Gastroesophageal sphincter (tissue), 4 donors: ENCODE data around the gene FAM217B. TPM values are rescaled to one million over a fixed set of nuclear protein-coding genes. Genes with fewer than 3 reads are reported as not detected.

Experiments
- ATAC-seq: fragments of 150-250 bp; one replicate; pipeline ENCODE4 v1.9.1; 2016; ENCODE audit warnings: mild to moderate bottlenecking, moderate library complexity
- H3K27ac ChIP-seq, 4 donors: fragments of 200-600 bp; sonication (generic) in 3 of 4; 1 replicate in 3 of 4; 2 replicates in 1 of 4; pipeline ENCODE4 v1.5.1; 2016 to 2019
- H3K27me3 ChIP-seq: fragments of 200-600 bp; sonication (generic); one replicate; pipeline ENCODE4 v1.5.1; 2019
- H3K36me3 ChIP-seq, 2 donors: fragments of 200-600 bp; sonication (generic); one replicate each; pipeline ENCODE4 v1.5.1; 2019; ENCODE audit warnings: control low read depth in 1 of 2
- H3K4me1 ChIP-seq, 3 donors: fragments of 200-600 bp; sonication (generic); 1 replicate in 2 of 3; 2 replicates in 1 of 3; pipeline ENCODE4 v1.5.1; 2016 to 2019; ENCODE audit warnings: control low read depth in 2 of 3
- H3K4me3 ChIP-seq, 2 donors: fragments of 200-600 bp; sonication (generic); one replicate each; pipeline ENCODE4 v1.5.1; 2019; ENCODE audit warnings: mild to moderate bottlenecking in 1 of 2, moderate library complexity in 1 of 2
- H3K9me3 ChIP-seq, 3 donors: fragments of 200-600 bp; sonication (generic); one replicate each; pipeline ENCODE4 v1.5.1; 2017 to 2019; ENCODE audit warnings: control low read depth in 2 of 3
- CTCF ChIP-seq, 4 experiments: fragments of 200-600 bp in 2 of 4; fragments of 450-650 bp in 2 of 4; sonication (generic) in 1 of 4; IDR thresholded peaks; one replicate each; pipeline ENCODE4 v1.5.1; 2017 to 2019; ENCODE audit warnings: antibody characterized with exemption in 4 of 4, mild to moderate bottlenecking in 2 of 4, moderate library complexity in 2 of 4
- EP300 ChIP-seq: sonication (generic); formaldehyde crosslinking; IDR thresholded peaks from one replicate; pipeline ENCODE4 v1.6.1; 2017; ENCODE audit warnings: antibody characterized with exemption, mild to moderate bottlenecking
- POLR2A ChIP-seq, 2 donors: fragments of 450-650 bp; IDR thresholded peaks; one replicate each; pipeline ENCODE4 v1.6.1; 2017; ENCODE audit warnings: antibody characterized with exemption in 2 of 2, mild to moderate bottlenecking in 2 of 2, moderate library complexity in 1 of 2
- POLR2AphosphoS5 ChIP-seq: sonication (generic); formaldehyde crosslinking; IDR thresholded peaks from one replicate; pipeline ENCODE4 v1.6.1; 2017; ENCODE audit warnings: antibody characterized with exemption
- WGBS, 2 donors: methylation state at CpG; one replicate each; pipeline ENCODE4 v1.1.5; 2018; ENCODE audit warnings: low coverage in 1 of 2; 5-methylcytosine and 5-hydroxymethylcytosine counted together
- total RNA-seq, 4 donors: library from RNA; depleted of rRNA; stranded (reverse); fragments of >200 nt; gene quantifications; one replicate each; pipeline ENCODE4 v1.1.0, GENCODE V29; 2016

Gene FAM217B
- total RNA-seq = 10 to 100 TPM in 3 of 4 donors, 1 to 10 TPM in 1; 8.1 to 22.6 (median 13.4) TPM

GRCh38 chr20:59940129-59940955, at the start of gene FAM217B, which contains the start of gene PPP1R3D:
TSS of gene FAM217B (plus strand) at chr20:59940389. CDS start at chr20:59943944, 3,555 bp downstream.
TSS of gene PPP1R3D (minus strand) at chr20:59940305. CDS start at chr20:59939931, 374 bp downstream.
- Histone ChIP-seq H3K9me3 (no peaks in the 10 kb centered on the region), H3K4me3 (peak within 1 kb of the TSS; percentile 55 to 73), H3K4me1 (peaks cover 0 to 80% (median 31%) of the 10 kb centered on the region in 3 donors), H3K27me3 (no peaks in the 10 kb centered on the region), H3K27ac (peak within 1 kb of the TSS; percentile 86 to 97 (median 94)), H3K36me3 (peaks cover 0 to 25% of the 10 kb centered on the region in 2 donors)
- peak; percentile 98 for ATAC-seq
- WGBS, 2 donors = 0% methylated on average over 8 to 10 of the region's 57 CpGs
- TF ChIP-seq CTCF (IDR thresholded peaks at IDR 0.05) (peak in 3 of 4 experiments; percentile 14 to 49 (median 28)), POLR2A (IDR thresholded peaks at IDR 0.05) (peak; percentile 92 to 94), EP300 (no peak), POLR2AphosphoS5 (peak; percentile 70)

GRCh38 chr20:59891581-59891980, 48.6 kb upstream of the FAM217B start:
- no peaks in the 10 kb centered on the region for H3K36me3 ChIP-seq
- H3K27me3 ChIP-seq = no peaks in the 10 kb centered on the region
- TF ChIP-seq POLR2AphosphoS5 (no peak), EP300 (no peak), POLR2A (IDR thresholded peaks at IDR 0.05) (no peak), CTCF (IDR thresholded peaks at IDR 0.05) (no peak)
- no peaks in the 10 kb centered on the region for H3K4me1 ChIP-seq
- 73 to 81% methylated on average over 1 of the region's 1 CpG for whole genome bisulfite sequencing, 2 donors
- no peak overlapping the region for H3K27ac ChIP-seq
- no peaks in the 10 kb centered on the region for H3K9me3 ChIP-seq
- no peak overlapping the region for H3K4me3 ChIP-seq
- no peak for ATAC-seq

DNA sequence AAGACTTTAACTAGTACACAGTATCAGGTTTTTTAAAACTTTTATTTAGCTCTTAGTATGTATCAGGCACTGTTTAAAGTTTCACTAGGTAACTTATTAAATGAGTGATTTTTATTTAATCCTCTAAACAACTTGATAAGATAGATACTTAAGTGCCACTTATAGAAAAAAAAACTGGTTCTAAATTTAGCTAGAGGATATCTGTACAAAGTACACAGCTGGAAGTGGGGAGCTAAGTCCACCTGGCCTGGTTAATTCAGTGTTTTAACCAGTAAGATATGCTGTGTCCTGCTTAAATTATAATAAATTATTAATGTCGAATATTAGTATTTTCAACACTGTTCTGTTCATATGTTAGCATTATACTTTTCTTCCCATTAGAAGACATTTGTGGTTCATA, 44.3 kb upstream of the FAM217B start:
- H3K36me3 ChIP-seq = no peaks in the 10 kb centered on the region
- H3K9me3 ChIP-seq = no peaks in the 10 kb centered on the region
- no peak overlapping the region for H3K27ac ChIP-seq
- no peak overlapping the region for H3K4me3 ChIP-seq
- no peaks in the 10 kb centered on the region for H3K4me1 ChIP-seq
- TF ChIP-seq EP300 (no peak), POLR2AphosphoS5 (no peak), POLR2A (IDR thresholded peaks at IDR 0.05) (no peak), CTCF (IDR thresholded peaks at IDR 0.05) (no peak)
- no peak for ATAC-seq
- no peaks in the 10 kb centered on the region for H3K27me3 ChIP-seq
- 42 to 100% methylated on average over 1 of the region's 1 CpG for WGBS, 2 donors

GRCh38 chr20:59902470-59902869, 37.7 kb upstream of the FAM217B start:
- no peaks in the 10 kb centered on the region for H3K36me3 ChIP-seq
- WGBS, 2 donors = 94 to 100% methylated on average over 2 to 3 of the region's 3 CpGs
- no peak overlapping the region for H3K27ac ChIP-seq
- H3K27me3 ChIP-seq = no peaks in the 10 kb centered on the region
- H3K9me3 ChIP-seq = no peaks in the 10 kb centered on the region
- no peak overlapping the region for H3K4me3 ChIP-seq
- H3K4me1 ChIP-seq = no peaks in the 10 kb centered on the region
- no peak for TF ChIP-seq EP300
- no peak for TF ChIP-seq POLR2A (IDR thresholded peaks at IDR 0.05)
- TF ChIP-seq POLR2AphosphoS5 = no peak
- no peak for TF ChIP-seq CTCF (IDR thresholded peaks at IDR 0.05)
- no peak for ATAC-seq

- H3K36me3 ChIP-seq = no peaks in the 10 kb centered on the region
- TF ChIP-seq POLR2A (IDR thresholded peaks at IDR 0.05) (no peak), CTCF (IDR thresholded peaks at IDR 0.05) (no peak), EP300 (no peak), POLR2AphosphoS5 (no peak)
- no peaks in the 10 kb centered on the region for H3K27me3 ChIP-seq
- H3K4me1 ChIP-seq = no peaks in the 10 kb centered on the region
- 75 to 78% methylated on average over 1 of the region's 1 CpG for WGBS, 2 donors
- ATAC-seq = no peak
- H3K27ac ChIP-seq = no peak overlapping the region
- H3K9me3 ChIP-seq = no peaks in the 10 kb centered on the region
- H3K4me3 ChIP-seq = no peak overlapping the region
Observed at GRCh38 chr20:59903621-59904020, 36.6 kb upstream of the FAM217B start.
